Muscle of back (tissue), 11 donors: Measurements from ENCODE around the gene ZNF813. TPM values are rescaled to one million over a fixed set of nuclear protein-coding genes. Genes with fewer than 3 reads are reported as not detected.

Experiments
- DNase-seq, 3 donors: peaks; one replicate each; pipeline versions ENCODE4 v3.0.0 to v3.0.0-alpha.2; 2013
- polyA plus RNA-seq, 10 donors: library from polyadenylated mRNA; unstranded; fragments of 120-200 nt; gene quantifications; one replicate each; pipeline ENCODE4 v1.2.1, GENCODE V29; 2013; ENCODE audit not compliant: insufficient read length in 10 of 10

The ZNF813 gene
- polyA plus RNA-seq, 10 donors = 2.0 to 4.2 (median 2.8) TPM

- DNase-seq = peak in 1 of 3 donors; percentile 34
These were observed 51.2 kb downstream of the ZNF813 start for GRCh38 chr19:53518716-53519115.

DNA sequence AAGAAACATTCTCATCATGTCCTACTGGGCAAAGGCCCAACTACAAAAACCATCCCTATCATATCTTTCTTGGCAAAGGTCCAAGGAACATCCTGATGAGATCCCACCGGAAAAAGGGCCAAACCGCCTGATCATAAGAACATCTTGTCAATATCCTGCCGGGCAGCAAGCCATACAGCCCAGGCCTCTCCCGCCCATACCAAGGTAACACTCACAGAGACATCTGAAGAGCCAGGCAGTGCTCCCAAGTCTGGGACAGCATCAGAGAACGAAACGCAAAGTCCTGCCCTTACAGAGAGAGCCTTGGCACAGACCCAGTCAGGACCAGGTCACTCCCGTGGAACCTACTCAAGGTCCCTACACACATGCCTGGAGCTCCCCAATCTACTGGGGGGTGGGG lies 51.9 kb downstream of the ZNF813 start:
- DNase-seq = peak in 2 of 3 donors; percentile 16 to 58

GRCh38 chr19:53520163-53520546 lies 52.6 kb downstream of the ZNF813 start:
- no peak for DNase-seq

DNA sequence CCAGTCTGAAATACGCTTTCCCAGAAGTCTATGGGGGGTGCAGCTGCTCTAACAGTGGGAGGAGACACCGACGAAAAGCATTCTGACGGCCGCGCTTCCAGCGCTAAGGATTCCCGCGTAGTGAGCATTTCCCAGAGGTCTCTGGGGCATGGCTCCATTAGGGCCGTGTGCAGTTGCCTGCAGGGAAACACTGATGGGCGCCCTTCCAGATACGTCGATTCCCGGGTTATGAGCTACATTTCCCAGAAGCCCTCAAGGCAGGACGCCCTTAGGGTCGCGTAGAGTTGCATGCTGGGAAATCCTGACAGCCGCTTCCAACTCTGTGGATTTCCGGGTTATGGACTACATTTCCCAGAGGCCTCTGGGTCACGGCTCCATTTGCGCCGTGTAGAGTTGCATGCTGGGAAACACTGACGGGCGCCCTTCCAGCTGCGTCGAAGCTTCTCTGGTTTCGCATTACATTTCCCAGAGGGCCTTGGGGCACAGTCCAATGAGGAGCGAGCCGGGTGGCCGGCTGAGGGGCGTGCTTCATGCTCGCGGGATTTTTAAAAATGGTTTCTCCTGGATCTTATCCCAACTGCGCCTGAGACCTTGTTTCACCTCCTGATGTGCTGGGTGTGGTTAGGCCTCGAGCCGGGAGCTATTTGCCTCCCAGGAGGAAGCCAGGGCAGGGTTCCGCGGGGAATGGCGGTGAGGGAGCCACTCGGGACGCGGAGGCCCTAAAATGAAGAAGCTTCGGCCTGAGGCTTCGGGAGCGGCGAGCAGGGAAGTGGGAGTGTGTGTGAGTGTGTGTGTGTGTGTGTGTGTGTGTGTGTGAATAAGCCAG lies 53.2 kb downstream of the ZNF813 start:
- DNase-seq = peak; percentile 99 to 100 (median 100)

DNA sequence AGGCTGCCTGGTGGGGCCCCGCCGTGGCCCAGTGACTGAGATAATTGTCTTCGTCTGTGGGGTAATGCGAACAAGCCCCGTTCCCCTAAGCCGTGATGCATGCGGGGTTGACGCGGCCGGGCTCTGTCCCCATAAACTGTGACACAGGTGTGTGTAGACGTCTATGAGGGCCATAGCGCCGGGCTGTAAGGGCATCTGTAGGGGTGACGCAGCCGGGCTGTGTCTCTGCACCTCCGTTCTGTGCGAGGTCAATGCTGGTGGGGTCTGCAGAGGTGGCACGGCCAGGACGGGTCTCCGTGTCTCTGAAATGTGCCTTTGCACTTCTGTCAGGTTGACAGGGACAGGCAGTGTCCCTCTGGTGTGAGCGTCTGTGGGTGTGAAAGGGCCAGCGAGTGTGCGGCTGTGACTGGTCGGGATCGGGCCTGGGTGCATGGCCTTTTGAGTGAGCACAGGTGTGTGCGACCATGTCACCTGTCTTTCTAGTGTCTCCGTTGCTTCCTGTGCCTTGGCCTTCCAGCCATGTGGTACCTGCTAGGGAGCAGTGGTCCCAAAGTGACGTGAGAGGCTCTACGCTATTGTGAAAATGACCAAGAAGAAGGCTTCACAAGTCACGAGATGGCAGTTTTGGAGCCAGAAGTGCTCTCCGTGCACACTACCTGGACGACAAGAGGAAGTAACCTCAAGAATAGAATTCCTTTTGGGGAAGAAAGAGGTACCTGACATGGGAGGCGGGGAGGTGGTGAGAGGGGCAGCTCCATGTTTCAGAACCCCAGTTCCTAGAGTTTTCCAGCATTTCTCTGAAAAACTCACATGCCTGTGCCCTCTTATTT lies 54.1 kb downstream of the ZNF813 start:
- no peak for DNase-seq

DNA sequence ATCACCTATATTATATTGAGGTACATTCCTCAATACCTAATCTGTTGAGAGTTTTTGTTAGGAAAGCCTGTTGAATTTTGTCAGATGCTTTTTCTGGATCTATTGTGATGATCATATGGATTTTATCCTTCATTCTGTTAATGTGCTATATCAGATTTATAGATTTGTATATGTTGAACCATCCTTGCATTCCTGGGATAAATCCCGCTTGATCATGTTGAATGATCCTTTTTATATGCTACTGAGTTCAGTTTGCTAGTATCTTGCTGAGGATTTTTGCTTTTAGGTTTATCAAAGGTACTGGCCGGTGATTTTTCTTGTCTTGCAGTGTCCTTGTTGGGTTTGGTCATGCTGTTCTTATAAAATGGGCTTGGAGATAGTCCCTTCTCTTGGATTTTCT lies 58.4 kb downstream of the ZNF813 start:
- no peak for DNase-seq

DNA sequence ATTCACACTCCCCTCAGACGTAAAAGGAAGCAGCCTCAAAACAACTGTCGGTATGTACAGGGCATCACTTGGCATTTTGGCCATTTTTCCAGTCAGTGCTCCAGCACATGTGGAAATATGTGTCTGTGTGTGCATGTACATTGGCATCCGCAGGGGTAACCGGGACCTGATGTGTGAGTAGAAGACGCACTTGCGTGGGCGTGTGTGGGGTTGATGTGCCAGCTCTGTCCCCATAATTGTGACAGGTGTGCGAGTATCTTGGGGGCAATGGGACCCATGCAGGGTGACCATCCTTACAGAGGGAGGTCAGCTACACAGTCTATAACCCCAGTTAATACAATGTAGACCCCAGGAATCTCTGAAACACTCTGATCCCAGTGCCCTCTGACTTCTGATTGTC lies 63.1 kb downstream of the ZNF813 start:
- no peak for DNase-seq

- DNase-seq = no peak
These were observed 63.9 kb downstream of the ZNF813 start for GRCh38 chr19:53531457-53531856.

GRCh38 chr19:53532362-53532761 lies 64.8 kb downstream of the ZNF813 start:
- no peak for DNase-seq

- DNase-seq = no peak
These were observed 68.7 kb downstream of the ZNF813 start for GRCh38 chr19:53536225-53536548.

GRCh38 chr19:53537121-53537520 lies 69.6 kb downstream of the ZNF813 start:
- DNase-seq = no peak

- peak; percentile 69 to 95 (median 88) for DNase-seq
These were observed 70.2 kb downstream of the ZNF813 start, which contains the start of gene ZNF331 for GRCh38 chr19:53537521-53538377. Gene ZNF331, plus strand, starts transcription at chr19:53538145. Its CDS starts 31,232 bp downstream, at chr19:53569377.

DNA sequence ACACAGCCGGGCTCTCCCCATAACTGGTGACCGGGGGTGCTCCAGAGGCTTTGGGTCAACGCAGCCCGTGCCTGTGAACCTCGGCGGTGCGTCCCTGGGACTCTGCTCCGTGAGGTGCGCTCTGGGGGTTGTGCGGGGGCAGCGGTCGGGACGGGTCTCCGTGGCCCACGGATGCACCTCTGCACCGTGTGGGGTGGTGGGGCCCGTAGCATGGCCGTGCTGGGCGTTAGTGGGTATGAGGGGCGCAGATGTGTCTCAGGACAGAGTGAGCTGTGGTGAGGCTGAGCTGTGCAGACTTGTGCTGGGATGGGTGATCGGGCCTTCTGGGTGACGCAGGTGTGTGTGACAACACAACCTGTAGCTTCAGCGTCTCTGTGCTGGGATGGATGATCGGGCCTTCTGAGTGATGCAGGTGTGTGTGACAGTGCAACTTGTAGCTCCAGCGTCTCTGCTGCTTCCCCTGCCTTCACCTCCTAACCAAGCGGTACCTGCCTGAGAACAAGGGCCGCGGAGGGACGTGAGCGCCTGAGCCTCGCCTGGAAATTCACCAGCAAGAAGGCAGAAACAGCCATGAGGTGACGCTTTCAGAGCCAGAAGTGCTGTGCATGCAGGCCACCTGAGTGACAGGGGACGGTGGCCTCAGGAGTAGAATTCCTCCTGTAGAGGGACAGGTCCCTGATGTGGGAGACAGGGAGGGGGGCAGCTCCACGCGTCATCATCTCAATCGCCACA lies 71.0 kb downstream of the ZNF813 start:
- DNase-seq = no peak

DNA sequence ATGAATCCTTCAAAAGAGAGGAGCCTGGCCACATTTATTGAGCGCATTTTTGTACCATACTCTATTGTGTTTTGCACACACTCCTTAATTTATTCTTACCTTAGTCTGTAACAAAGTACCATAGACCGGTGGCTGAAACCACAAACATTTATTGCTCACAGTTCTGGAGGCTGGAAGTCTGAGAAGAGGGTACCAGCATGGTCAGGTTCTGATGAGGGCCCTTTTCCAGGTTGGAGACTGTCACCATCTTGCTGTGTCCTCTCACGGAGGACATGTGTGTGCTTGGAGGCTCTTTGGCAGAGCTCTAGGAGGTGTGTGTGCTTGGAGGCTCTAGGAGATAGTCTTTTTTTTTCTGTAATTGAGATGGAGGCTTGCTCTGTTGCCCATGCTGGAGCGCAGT lies 72.6 kb downstream of the ZNF813 start:
- DNase-seq = no peak

DNA sequence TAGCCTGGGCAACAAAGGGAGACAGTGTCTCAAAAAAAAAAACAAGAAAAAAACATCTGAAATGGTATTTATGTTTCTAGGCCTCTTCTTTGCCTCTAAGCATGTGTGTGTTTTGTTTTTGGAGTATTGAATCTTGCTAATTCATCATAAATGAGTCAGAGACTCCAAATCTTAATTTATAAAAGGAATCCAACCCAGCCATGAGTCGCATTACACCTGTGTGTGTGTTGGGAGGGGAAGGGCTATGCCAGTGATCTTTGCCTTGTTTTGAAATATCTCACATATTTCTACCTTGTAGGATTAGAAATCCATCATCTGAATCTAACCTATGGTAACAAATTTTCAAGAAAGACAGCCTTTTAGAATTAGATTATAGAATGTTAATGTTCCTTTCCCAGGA lies 74.4 kb downstream of the ZNF813 start:
- no peak for DNase-seq

DNA sequence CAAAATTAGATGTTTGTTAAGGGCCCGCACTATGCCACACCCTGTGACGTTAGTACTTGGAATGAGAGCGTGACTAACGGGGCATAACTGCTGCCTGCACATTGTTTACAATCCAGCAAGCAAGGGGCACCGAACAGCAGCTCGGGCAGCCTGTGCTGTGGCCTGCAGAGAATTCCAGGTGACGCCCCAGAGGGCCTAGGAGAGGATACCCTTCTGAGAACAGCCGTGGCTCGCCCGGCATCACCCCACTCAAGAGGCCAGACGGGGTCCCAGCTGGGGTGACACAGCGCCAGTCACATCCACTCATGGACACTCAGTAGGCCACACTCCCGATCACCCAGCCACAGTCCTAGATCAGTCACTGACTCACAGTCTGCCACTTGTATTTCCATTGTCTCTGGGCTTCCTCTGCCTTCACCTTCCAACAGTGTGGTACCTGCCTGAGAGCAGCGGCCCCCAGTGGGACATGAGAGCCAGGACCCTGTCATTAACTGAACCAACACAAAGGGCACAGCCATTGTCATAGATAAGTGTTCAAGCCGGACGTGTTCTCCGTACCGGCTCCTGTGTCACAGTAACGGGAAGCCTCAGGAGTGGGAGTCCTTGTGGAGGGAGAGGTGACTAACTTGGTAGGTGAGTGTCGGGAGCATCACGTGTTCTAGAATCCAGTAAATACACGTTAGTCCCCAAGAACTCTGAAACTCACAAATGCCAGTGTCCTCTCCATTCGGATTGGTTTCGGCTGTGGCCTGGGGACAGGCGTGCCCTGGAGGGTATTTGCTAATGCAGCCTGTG lies 77.9 kb downstream of the ZNF813 start:
- peak in 1 of 3 donors; percentile 23 for DNase-seq
